ENCODE data around the gene SGCE.

Gene SGCE

DNA sequence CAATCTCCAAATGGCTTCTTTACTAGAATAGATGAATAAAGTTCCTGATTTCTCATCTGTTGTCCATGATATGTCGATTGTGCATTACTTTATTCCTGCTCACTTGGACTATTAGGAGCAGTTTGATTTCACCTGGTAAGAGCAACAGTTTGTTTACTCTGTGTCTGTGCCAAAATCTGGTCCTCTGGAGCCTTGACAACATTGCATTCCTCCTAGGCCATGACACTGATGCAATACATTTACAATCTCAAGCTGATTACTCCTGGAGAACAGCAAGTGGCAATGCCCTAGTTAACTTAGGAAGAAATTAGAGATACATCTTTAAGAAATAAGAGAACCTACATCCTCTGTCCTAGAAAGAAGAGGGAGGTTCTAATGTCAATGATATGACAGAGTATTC is 71.8 kb downstream of the SGCE start:
- no peaks in the 10 kb centered on the region for H3K4me1 ChIP-seq (ENCODE audit: insufficient read depth, low read length, poor library complexity, severe bottlenecking)
- H3K9me2 ChIP-seq (replicated peaks; ENCODE audit: low read depth, low read length): no peaks in the 10 kb centered on the region

DNA sequence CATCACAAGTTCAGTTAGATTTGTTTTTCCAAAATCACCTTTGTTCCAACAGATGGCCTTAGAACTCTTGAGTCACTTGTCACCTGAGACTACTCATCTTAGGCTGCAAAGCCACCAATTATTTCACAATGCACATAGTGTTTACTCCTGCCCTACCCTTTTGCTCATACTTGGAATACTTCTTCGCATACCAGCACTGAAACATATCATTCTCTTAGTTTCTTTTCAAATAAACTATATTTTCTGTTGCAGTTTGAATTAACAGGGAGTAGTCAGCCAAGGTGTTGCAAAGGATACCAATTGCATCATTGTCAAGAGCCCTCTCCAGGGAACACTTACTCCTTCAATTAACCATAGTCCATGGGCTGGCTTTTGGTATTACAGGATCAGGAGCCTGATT is 75.3 kb downstream of the SGCE start:
- Histone ChIP-seq H3K4me1 (ENCODE audit: insufficient read depth, low read length, poor library complexity, severe bottlenecking) (peaks cover 7% of the 10 kb centered on the region), H3K27me3 (ENCODE audit: insufficient read depth, low read length, poor library complexity, severe bottlenecking) (no peaks in the 10 kb centered on the region)

More for the DNA sequence above, 71.8 kb downstream of the SGCE start:
- no peak overlapping the region for H3K9ac ChIP-seq (ENCODE audit: low read depth, low read length, poor library complexity, severe bottlenecking)
- H3K79me2 ChIP-seq (ENCODE audit: insufficient read depth, low read length): no peaks in the 10 kb centered on the region
- H3K9me3 ChIP-seq (ENCODE audit: insufficient read depth, low read depth, low read length): no peaks in the 10 kb centered on the region
- H3F3A ChIP-seq (ENCODE audit: low read depth): no peaks in the 10 kb centered on the region
- TF ChIP-seq EZH2phosphoT487 (IDR thresholded peaks at IDR 0.05; ENCODE audit: borderline replicate concordance): no peak
- TF ChIP-seq, protein P1, sequence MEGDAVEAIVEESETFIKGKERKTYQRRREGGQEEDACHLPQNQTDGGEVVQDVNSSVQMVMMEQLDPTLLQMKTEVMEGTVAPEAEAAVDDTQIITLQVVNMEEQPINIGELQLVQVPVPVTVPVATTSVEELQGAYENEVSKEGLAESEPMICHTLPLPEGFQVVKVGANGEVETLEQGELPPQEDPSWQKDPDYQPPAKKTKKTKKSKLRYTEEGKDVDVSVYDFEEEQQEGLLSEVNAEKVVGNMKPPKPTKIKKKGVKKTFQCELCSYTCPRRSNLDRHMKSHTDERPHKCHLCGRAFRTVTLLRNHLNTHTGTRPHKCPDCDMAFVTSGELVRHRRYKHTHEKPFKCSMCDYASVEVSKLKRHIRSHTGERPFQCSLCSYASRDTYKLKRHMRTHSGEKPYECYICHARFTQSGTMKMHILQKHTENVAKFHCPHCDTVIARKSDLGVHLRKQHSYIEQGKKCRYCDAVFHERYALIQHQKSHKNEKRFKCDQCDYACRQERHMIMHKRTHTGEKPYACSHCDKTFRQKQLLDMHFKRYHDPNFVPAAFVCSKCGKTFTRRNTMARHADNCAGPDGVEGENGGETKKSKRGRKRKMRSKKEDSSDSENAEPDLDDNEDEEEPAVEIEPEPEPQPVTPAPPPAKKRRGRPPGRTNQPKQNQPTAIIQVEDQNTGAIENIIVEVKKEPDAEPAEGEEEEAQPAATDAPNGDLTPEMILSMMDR (conservative IDR thresholded peaks at IDR 0.05; ENCODE audit: low read length): no peak
- H3K4me2 ChIP-seq (ENCODE audit: low read depth, low read length, poor library complexity, severe bottlenecking): no peak overlapping the region
- no peak overlapping the region for H3K4me3 ChIP-seq (ENCODE audit: low read length, poor library complexity, severe bottlenecking)
- H2AFZ ChIP-seq (ENCODE audit: low read length): no peak overlapping the region
- H4K20me1 ChIP-seq (ENCODE audit: insufficient read depth, low read length, poor library complexity, severe bottlenecking): no peaks in the 10 kb centered on the region
- H3K27me3 ChIP-seq (ENCODE audit: insufficient read depth, low read length, poor library complexity, severe bottlenecking): no peaks in the 10 kb centered on the region
- H3K36me3 ChIP-seq (ENCODE audit: insufficient read depth, low read length): no peaks in the 10 kb centered on the region

DNA sequence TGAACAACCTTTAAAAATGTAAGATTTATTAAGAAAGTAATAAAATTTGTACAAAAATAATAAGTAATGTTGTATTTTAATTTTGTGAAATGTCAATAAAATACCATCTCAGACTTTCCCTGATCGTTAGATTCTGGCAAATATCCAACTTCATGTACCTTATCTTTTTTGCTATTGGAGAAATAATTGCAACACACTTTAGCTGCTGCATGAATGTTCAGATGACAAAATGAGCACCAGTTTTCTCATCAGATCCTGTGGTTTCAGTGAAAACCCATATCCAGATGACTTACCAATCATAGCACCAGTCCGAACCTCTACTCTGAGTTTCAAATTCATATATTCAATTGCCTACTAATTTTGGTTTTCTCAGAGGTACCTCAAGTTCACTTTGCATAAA is 76.5 kb downstream of the SGCE start:
- Histone ChIP-seq H3K79me2 (ENCODE audit: insufficient read depth, low read length) (no peaks in the 10 kb centered on the region), H3K9me2 (replicated peaks; ENCODE audit: low read depth, low read length) (no peaks in the 10 kb centered on the region), H2AFZ (ENCODE audit: low read length) (no peak overlapping the region), H3K4me1 (ENCODE audit: insufficient read depth, low read length, poor library complexity, severe bottlenecking) (peaks cover 7% of the 10 kb centered on the region), H3F3A (ENCODE audit: low read depth) (no peaks in the 10 kb centered on the region), H3K4me3 (ENCODE audit: low read length, poor library complexity, severe bottlenecking) (no peak overlapping the region), H3K9ac (ENCODE audit: low read depth, low read length, poor library complexity, severe bottlenecking) (no peak overlapping the region), H3K36me3 (ENCODE audit: insufficient read depth, low read length) (no peaks in the 10 kb centered on the region), H3K9me3 (ENCODE audit: insufficient read depth, low read depth, low read length) (peaks cover 3% of the 10 kb centered on the region; the same call in 1 of the 2 replicates), H3K27me3 (ENCODE audit: insufficient read depth, low read length, poor library complexity, severe bottlenecking) (no peaks in the 10 kb centered on the region), H3K4me2 (ENCODE audit: low read depth, low read length, poor library complexity, severe bottlenecking) (no peak overlapping the region), H4K20me1 (ENCODE audit: insufficient read depth, low read length, poor library complexity, severe bottlenecking) (no peaks in the 10 kb centered on the region)
- no peak for TF ChIP-seq EZH2phosphoT487 (IDR thresholded peaks at IDR 0.05; ENCODE audit: borderline replicate concordance)
- TF ChIP-seq, protein P1 (conservative IDR thresholded peaks at IDR 0.05; ENCODE audit: low read length): no peak

More for the DNA sequence above, 75.3 kb downstream of the SGCE start:
- no peak overlapping the region for H3K4me2 ChIP-seq (ENCODE audit: low read depth, low read length, poor library complexity, severe bottlenecking)
- no peaks in the 10 kb centered on the region; the same call in 1 of the 2 replicates for H3K9me3 ChIP-seq (ENCODE audit: insufficient read depth, low read depth, low read length)
- H3K4me3 ChIP-seq (ENCODE audit: low read length, poor library complexity, severe bottlenecking): no peak overlapping the region
- H3K79me2 ChIP-seq (ENCODE audit: insufficient read depth, low read length): no peaks in the 10 kb centered on the region
- H3K36me3 ChIP-seq (ENCODE audit: insufficient read depth, low read length): no peaks in the 10 kb centered on the region
- H2AFZ ChIP-seq (ENCODE audit: low read length): no peak overlapping the region
- TF ChIP-seq EZH2phosphoT487 (IDR thresholded peaks at IDR 0.05; ENCODE audit: borderline replicate concordance): no peak
- TF ChIP-seq, protein P1 (conservative IDR thresholded peaks at IDR 0.05; ENCODE audit: low read length): no peak
- no peak overlapping the region for H3K9ac ChIP-seq (ENCODE audit: low read depth, low read length, poor library complexity, severe bottlenecking)
- no peaks in the 10 kb centered on the region for H4K20me1 ChIP-seq (ENCODE audit: insufficient read depth, low read length, poor library complexity, severe bottlenecking)
- H3F3A ChIP-seq (ENCODE audit: low read depth): no peaks in the 10 kb centered on the region
- no peaks in the 10 kb centered on the region for H3K9me2 ChIP-seq (replicated peaks; ENCODE audit: low read depth, low read length)

Data from Loucy (cell line).